Hepatocyte (in vitro differentiated cells): ENCODE data around the gene KLK8. TPM values are rescaled to one million over a fixed set of nuclear protein-coding genes. Genes with fewer than 3 reads are reported as not detected.
"Not testable (repeated sequence)": the region's sequence is repeated elsewhere in the genome, so short reads cannot be mapped to it uniquely, and the experiment has no call there.

ENCODE experiments used
- DNase-seq: peaks from one replicate; pipeline ENCODE4 v3.0.0-alpha.2; 2016; ENCODE audit warnings: low spot score
- H2AFZ ChIP-seq: fragments of 200-600 bp; sonication (generic); 2 replicates; pipeline ENCODE4 v1.6.0; 2016; ENCODE audit warnings: antibody characterized with exemption, mild to moderate bottlenecking
- H3K27ac ChIP-seq: fragments of 200-600 bp; sonication (generic); 2 replicates; pipeline ENCODE4 v1.5.1; 2016; ENCODE audit warnings: mild to moderate bottlenecking
- H3K27me3 ChIP-seq: fragments of 200-600 bp; sonication (generic); 2 replicates; pipeline ENCODE4 v1.6.1; 2016
- H3K36me3 ChIP-seq: fragments of 200-600 bp; sonication (generic); replicated peaks from 2 replicates; pipeline ENCODE4 v1.5.1; 2016; ENCODE audit warnings: low read depth; ENCODE audit not compliant: insufficient read depth
- H3K4me1 ChIP-seq: fragments of 200-600 bp; sonication (generic); 2 replicates; pipeline ENCODE4 v1.5.1; 2016; ENCODE audit warnings: mild to moderate bottlenecking, moderate library complexity; ENCODE audit not compliant: insufficient read depth
- H3K4me2 ChIP-seq: fragments of 200-600 bp; sonication (generic); 2 replicates; pipeline ENCODE4 v1.6.0; 2016
- H3K4me3 ChIP-seq: fragments of 200-600 bp; sonication (generic); 2 replicates; pipeline ENCODE4 v1.5.1; 2016; ENCODE audit warnings: mild to moderate bottlenecking
- H3K79me2 ChIP-seq: fragments of 200-600 bp; sonication (generic); 2 replicates; pipeline ENCODE4 v1.6.0; 2017; ENCODE audit warnings: mild to moderate bottlenecking
- H3K9me2 ChIP-seq: fragments of 200-600 bp; sonication (generic); replicated peaks from 2 replicates; pipeline ENCODE4 v1.6.0; 2017; ENCODE audit warnings: mild to moderate bottlenecking; ENCODE audit not compliant: insufficient read depth
- H3K9me3 ChIP-seq: fragments of 200-600 bp; sonication (generic); 2 replicates; pipeline ENCODE4 v1.5.1; 2016; ENCODE audit warnings: low read depth, mild to moderate bottlenecking
- H4K20me1 ChIP-seq: fragments of 200-600 bp; sonication (generic); 2 replicates; pipeline ENCODE4 v1.6.0; 2016; ENCODE audit warnings: mild to moderate bottlenecking; ENCODE audit not compliant: insufficient read depth, poor library complexity, severe bottlenecking
- EZH2 ChIP-seq: fragments of 200-600 bp; sonication (generic); IDR thresholded peaks from 2 replicates; pipeline ENCODE4 v1.6.1; 2016; ENCODE audit warnings: antibody characterized with exemption, mild to moderate bottlenecking, borderline replicate concordance
- EZH2phosphoT487 ChIP-seq: fragments of 200-600 bp; sonication (generic); IDR thresholded peaks from one replicate; pipeline ENCODE4 v1.6.1; 2018; ENCODE audit warnings: antibody characterized with exemption, mild to moderate bottlenecking, low read depth, moderate library complexity; ENCODE audit not compliant: unreplicated experiment, severe bottlenecking
- WGBS: methylation state at CpG from one replicate; pipeline ENCODE4 v1.1.6; 2016; ENCODE audit warnings: low lambda C conversion rate; ENCODE audit errors: missing lambda C conversion rate; 5-methylcytosine and 5-hydroxymethylcytosine counted together
- polyA plus RNA-seq: library from polyadenylated mRNA; unstranded; fragments of >200 nt; fragmentation: Nextera tagmentation; extraction: Ambion mirVana; gene quantifications from 2 replicates; pipeline ENCODE4 v1.2.1, GENCODE V29; 2016
- total RNA-seq: library from RNA; depleted of rRNA; stranded (reverse); fragments of >200 nt; gene quantifications from 2 replicates; pipeline ENCODE4 v1.2.3, GENCODE V29; 2014
- TF ChIP-seq, protein P1 (sequence below): fragments of 200-600 bp; sonication (generic); IDR thresholded peaks from 2 replicates; pipeline ENCODE4 v1.5.1; 2016; ENCODE audit warnings: antibody characterized with exemption, mild to moderate bottlenecking; ENCODE audit not compliant: poor library complexity

Gene KLK8
- total and polyA plus RNA-seq, 2 experiments from 2014 or later: 0.87 to 5.4 TPM

DNA sequence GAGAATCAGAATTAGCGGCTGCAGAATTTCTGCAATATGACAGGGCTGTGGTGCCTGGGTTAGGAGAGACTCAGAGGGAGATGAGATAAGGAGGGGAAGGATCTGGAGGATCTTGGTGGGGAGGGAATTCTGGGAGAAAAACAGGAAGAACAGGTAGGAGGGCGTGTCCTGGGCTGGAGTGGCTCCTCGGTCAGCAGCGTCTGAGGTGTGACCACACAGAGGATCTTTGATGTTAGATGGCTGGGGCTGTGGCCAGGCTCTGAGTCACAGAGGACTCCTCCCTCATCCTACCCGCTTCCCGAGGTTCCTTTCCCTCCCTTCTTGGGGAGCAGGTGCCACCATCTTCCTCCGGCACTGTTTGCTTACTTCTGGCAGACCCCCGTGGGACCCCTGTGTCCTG lies 25.6 kb downstream of the KLK8 start:
- no peaks in the 10 kb centered on the region for H3K4me1 ChIP-seq
- H3K27ac ChIP-seq: no peak overlapping the region
- no peaks in the 10 kb centered on the region for H3K36me3 ChIP-seq
- WGBS: 11% methylated on average over 8 of the region's 8 CpGs
- H4K20me1 ChIP-seq: no peaks in the 10 kb centered on the region
- H3K9me3 ChIP-seq: no peaks in the 10 kb centered on the region
- H3K9me2 ChIP-seq: no peaks in the 10 kb centered on the region
- DNase-seq: peak; percentile 80
- no peaks in the 10 kb centered on the region for H3K79me2 ChIP-seq
- peaks cover 2% of the 10 kb centered on the region for H3K27me3 ChIP-seq
- no peak overlapping the region for H2AFZ ChIP-seq
- no peak for TF ChIP-seq EZH2phosphoT487
- TF ChIP-seq, protein P1, sequence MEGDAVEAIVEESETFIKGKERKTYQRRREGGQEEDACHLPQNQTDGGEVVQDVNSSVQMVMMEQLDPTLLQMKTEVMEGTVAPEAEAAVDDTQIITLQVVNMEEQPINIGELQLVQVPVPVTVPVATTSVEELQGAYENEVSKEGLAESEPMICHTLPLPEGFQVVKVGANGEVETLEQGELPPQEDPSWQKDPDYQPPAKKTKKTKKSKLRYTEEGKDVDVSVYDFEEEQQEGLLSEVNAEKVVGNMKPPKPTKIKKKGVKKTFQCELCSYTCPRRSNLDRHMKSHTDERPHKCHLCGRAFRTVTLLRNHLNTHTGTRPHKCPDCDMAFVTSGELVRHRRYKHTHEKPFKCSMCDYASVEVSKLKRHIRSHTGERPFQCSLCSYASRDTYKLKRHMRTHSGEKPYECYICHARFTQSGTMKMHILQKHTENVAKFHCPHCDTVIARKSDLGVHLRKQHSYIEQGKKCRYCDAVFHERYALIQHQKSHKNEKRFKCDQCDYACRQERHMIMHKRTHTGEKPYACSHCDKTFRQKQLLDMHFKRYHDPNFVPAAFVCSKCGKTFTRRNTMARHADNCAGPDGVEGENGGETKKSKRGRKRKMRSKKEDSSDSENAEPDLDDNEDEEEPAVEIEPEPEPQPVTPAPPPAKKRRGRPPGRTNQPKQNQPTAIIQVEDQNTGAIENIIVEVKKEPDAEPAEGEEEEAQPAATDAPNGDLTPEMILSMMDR: no peak
- no peak for TF ChIP-seq EZH2
- no peak overlapping the region for H3K4me2 ChIP-seq
- H3K4me3 ChIP-seq: no peak overlapping the region

DNA sequence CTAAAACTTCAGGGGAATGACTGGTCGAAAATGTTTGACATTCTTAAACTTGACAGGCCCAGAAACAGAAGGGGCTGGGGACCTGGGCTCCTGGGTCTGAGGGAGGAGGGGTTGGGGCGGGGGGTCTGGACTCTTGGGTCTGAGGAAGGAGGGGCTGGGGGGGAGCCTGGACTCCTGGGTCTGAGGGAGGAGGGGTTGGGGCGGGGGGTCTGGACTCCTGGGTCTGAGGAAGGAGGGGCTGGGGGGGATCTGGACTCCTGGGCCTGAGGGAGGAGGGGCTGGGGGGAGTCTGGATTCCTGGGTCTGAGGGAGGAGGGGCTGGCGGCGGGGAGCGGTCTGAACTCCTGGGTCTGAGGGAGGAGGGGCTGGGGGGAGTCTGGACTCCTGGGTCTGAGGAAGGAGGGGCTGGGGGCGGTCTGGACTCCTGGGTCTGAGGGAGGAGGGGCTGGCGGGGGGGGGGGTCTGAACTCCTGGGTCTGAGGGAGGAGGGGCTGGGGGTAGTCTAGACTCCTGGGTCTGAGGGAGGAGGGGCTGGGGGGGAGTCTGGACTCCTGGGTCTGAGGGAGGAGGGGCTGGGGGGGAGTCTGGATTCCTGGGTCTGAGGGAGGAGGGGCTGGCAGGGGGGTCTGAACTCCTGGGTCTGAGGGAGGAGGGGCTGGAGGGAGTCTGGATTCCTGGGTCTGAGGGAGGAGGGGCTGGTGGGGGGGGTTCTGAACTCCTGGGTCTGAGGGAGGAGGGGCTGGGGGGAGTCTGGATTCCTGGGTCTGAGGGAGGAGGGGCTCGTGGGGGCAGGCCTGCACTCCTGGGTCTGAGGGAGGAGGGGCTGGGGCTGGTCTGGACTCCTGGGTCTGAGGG lies 26.5 kb downstream of the KLK8 start:
- no peaks in the 10 kb centered on the region for H3K36me3 ChIP-seq
- H3K9me2 ChIP-seq: no peaks in the 10 kb centered on the region
- no peaks in the 10 kb centered on the region for H3K4me1 ChIP-seq
- no peaks in the 10 kb centered on the region for H3K9me3 ChIP-seq
- no peaks in the 10 kb centered on the region for H3K79me2 ChIP-seq
- no peaks in the 10 kb centered on the region for H3K27me3 ChIP-seq
- H3K4me3 ChIP-seq: no peak overlapping the region
- no peak for DNase-seq
- H2AFZ ChIP-seq: no peak overlapping the region
- H4K20me1 ChIP-seq: no peaks in the 10 kb centered on the region
- WGBS: 19% methylated on average over 1 of the region's 9 CpGs
- H3K4me2 ChIP-seq: no peak overlapping the region
- TF ChIP-seq, protein P1: no peak
- TF ChIP-seq EZH2: no peak
- TF ChIP-seq EZH2phosphoT487: no peak
- no peak overlapping the region for H3K27ac ChIP-seq

DNA sequence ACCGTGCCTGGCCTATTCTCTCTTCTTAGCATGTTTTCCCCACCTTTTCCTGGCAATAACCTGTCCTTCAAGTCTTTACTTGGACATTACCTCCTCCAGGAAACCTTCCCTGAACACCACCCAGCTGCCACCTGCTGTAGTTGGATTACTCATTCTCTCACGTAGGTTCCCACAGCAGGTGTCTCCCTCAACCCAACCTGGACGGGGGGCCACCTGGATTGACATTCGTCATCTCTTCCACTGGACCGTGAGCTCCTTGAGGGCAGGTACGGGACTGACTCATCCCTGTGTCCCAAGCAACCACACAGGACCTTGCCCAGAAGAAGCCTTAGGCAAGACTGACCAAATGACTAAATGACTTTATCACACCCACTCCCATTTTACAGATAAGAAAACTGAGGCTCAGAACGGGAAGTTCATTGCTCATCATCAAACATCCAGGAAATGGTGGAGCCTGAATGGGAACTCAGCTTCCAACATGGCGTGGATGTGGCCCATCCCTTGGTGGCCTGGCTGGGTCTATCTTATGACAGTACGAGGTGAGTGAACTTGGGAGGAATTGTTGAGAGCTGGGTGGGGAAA lies 28.5 kb downstream of the KLK8 start:
- 77% methylated on average over 9 of the region's 9 CpGs for WGBS
- no peak for DNase-seq
- H3K4me1 ChIP-seq: no peaks in the 10 kb centered on the region
- H2AFZ ChIP-seq: no peak overlapping the region
- H3K9me3 ChIP-seq: no peaks in the 10 kb centered on the region
- no peak for TF ChIP-seq EZH2
- TF ChIP-seq, protein P1: no peak
- no peak for TF ChIP-seq EZH2phosphoT487
- H3K36me3 ChIP-seq: no peaks in the 10 kb centered on the region
- no peaks in the 10 kb centered on the region for H4K20me1 ChIP-seq
- H3K27ac ChIP-seq: no peak overlapping the region
- H3K27me3 ChIP-seq: no peaks in the 10 kb centered on the region
- H3K4me2 ChIP-seq: no peak overlapping the region
- no peaks in the 10 kb centered on the region for H3K9me2 ChIP-seq
- H3K79me2 ChIP-seq: no peaks in the 10 kb centered on the region
- H3K4me3 ChIP-seq: no peak overlapping the region

DNA sequence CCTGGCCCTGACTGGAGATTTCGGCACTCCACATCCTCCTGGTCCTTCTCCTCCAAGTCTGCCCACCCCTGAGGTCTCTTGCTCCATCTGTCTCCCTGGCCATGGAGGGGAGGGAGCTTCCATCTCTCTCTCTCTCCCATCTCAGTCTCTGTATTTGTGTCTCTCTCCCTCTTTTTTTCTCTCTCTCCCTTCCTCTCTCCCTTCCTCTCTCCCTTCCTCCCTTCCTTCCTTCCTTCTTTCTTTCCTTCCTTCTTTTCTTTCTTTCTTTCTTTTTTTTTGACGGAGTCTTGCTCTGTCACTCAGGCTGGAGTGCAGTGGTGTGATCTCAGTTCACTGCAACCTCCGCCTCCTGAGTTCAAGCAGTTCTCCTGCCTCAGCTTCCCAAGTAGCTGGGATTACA lies 31.6 kb downstream of the KLK8 start:
- H3K4me2 ChIP-seq, H3K9me3 ChIP-seq, H3K79me2 ChIP-seq, H3K9me2 ChIP-seq, H3K27ac ChIP-seq, DNase-seq, H3K4me1 ChIP-seq, H3K36me3 ChIP-seq, H3K4me3 ChIP-seq, H4K20me1 ChIP-seq, H3K27me3 ChIP-seq, H2AFZ ChIP-seq: not testable (repeated sequence)
- 84% methylated on average over 3 of the region's 3 CpGs for WGBS
